Fibroblast of lung (primary cell): ENCODE results near the gene ZSCAN22. TPM values are rescaled to one million over a fixed set of nuclear protein-coding genes. Genes with fewer than 3 reads are reported as not detected.

ENCODE experiments used
- DNase-seq, 2 donors: peaks; one replicate each; pipeline versions ENCODE4 v3.0.0 to v3.0.0-alpha.2; 2010; ENCODE audit warnings: low read depth in 2 of 2
- H2AFZ ChIP-seq: 2 replicates; pipeline ENCODE4 v1.5.1; 2012; ENCODE audit warnings: low read length, control low read depth, inconsistent platforms
- H3K27ac ChIP-seq: 2 replicates; pipeline ENCODE4 v1.5.1; 2011; ENCODE audit warnings: low read length, control low read depth; ENCODE audit not compliant: insufficient read depth
- H3K27me3 ChIP-seq: 2 replicates; pipeline ENCODE4 v1.5.1; 2011; ENCODE audit warnings: mild to moderate bottlenecking, low read length; ENCODE audit not compliant: control insufficient read depth, insufficient read depth
- H3K36me3 ChIP-seq: 2 replicates; pipeline ENCODE4 v1.5.1; 2011; ENCODE audit warnings: low read length; ENCODE audit not compliant: control insufficient read depth, insufficient read depth
- H3K4me1 ChIP-seq: 2 replicates; pipeline ENCODE4 v1.5.1; 2011; ENCODE audit warnings: low read length; ENCODE audit not compliant: control insufficient read depth, insufficient read depth; ENCODE audit errors: extremely low read depth
- H3K4me2 ChIP-seq: 2 replicates; pipeline ENCODE4 v1.5.1; 2011; ENCODE audit warnings: low read length, control low read depth; ENCODE audit not compliant: insufficient read depth; ENCODE audit errors: extremely low read depth
- H3K4me3 ChIP-seq, 4 experiments: fragments of 200-600 bp in 1 of 4; sonication (generic) in 1 of 4; replicated peaks in 1 of 4; 2 replicates each; pipeline ENCODE4 v1.5.1; 2011 to 2016; ENCODE audit warnings: low read length in 4 of 4, low read depth in 3 of 4, mild to moderate bottlenecking in 3 of 4, control low read depth in 2 of 4, inconsistent platforms in 1 of 4, mixed read lengths in 1 of 4; ENCODE audit not compliant: insufficient read depth in 1 of 4; ENCODE audit errors: control extremely low read depth in 1 of 4
- H3K79me2 ChIP-seq: 2 replicates; pipeline ENCODE4 v1.5.1; 2012; ENCODE audit warnings: mild to moderate bottlenecking, low read length, inconsistent platforms; ENCODE audit not compliant: control insufficient read depth, insufficient read depth
- H3K9ac ChIP-seq: 2 replicates; pipeline ENCODE4 v1.5.1; 2011; ENCODE audit warnings: mild to moderate bottlenecking, low read length, control low read depth; ENCODE audit not compliant: insufficient read depth
- H3K9me3 ChIP-seq: 2 replicates; pipeline ENCODE4 v1.5.1; 2012; ENCODE audit warnings: low read depth, low read length; ENCODE audit not compliant: control insufficient read depth, insufficient read depth
- H4K20me1 ChIP-seq: 2 replicates; pipeline ENCODE4 v1.5.1; 2011; ENCODE audit warnings: low read length; ENCODE audit not compliant: control insufficient read depth, insufficient read depth; ENCODE audit errors: extremely low read depth
- EZH2 ChIP-seq: IDR thresholded peaks from 2 replicates; pipeline ENCODE4 v1.5.1; 2012; ENCODE audit warnings: low read length, control low read depth, mild to moderate bottlenecking; ENCODE audit errors: missing control alignments
- polyA plus RNA-seq, 2 donors: library from polyadenylated mRNA; depleted of rRNA in 1 of 2; stranded (reverse) in 1 of 2; unstranded in 1 of 2; fragments of >200 nt; gene quantifications; 2 replicates each; pipeline ENCODE4 v1.2.1, GENCODE V29; 2011 to 2012; ENCODE audit warnings: missing spikeins in 1 of 2
- total RNA-seq: library from RNA; depleted of rRNA; stranded (reverse); fragments of >200 nt; gene quantifications from 2 replicates; pipeline ENCODE4 v1.2.1, GENCODE V29; 2014
- TF ChIP-seq, protein P1 (sequence below), 2 donors: IDR thresholded peaks in 1 of 2; conservative IDR thresholded peaks in 1 of 2; 1 replicate in 1 of 2; 2 replicates in 1 of 2; pipeline ENCODE4 v1.5.1; 2011 to 2012; ENCODE audit warnings: low read length in 2 of 2, control low read depth in 1 of 2, inconsistent platforms in 1 of 2, low read depth in 1 of 2, mild to moderate bottlenecking in 1 of 2

ZSCAN22 gene
- total and polyA plus RNA-seq, 2 donors (not counting 1 experiment from before 2014, with no cell fraction given) = 2.8 to 3.0 TPM

DNA sequence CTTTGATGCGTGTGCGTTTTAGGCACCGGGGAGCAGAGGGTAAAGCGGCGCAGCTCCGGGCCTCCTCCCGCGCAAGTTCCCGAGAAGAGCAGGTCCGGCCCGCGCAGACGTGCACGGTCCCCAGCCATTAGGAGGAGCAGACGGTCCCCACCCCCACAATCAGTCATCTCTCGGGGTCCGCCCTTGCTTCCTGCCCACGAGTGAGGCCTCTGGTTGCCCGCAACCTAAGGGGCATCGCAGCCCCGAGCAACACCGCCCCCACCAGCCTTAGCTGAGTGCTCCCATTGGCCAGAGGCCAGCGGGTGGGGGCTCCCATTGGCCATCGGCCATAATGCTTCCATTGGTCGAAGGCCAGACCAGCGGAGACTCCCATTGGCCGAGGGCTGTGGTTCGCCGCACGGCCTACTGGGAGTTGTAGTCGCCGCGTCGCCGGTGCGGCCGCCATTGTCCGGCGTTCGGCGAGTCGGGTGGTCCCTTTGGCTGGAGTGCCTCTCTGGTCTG, 48.2 kb upstream of the ZSCAN22 start, which contains the start of gene ZNF8:
Gene ZNF8 (plus strand): TSS at position 415 of the 501 bp plus-strand sequence. CDS start 127 bp downstream, outside the sequence.
- no peaks in the 10 kb centered on the region for H3K9me3 ChIP-seq
- peaks cover 29% of the 10 kb centered on the region for H3K79me2 ChIP-seq

DNA sequence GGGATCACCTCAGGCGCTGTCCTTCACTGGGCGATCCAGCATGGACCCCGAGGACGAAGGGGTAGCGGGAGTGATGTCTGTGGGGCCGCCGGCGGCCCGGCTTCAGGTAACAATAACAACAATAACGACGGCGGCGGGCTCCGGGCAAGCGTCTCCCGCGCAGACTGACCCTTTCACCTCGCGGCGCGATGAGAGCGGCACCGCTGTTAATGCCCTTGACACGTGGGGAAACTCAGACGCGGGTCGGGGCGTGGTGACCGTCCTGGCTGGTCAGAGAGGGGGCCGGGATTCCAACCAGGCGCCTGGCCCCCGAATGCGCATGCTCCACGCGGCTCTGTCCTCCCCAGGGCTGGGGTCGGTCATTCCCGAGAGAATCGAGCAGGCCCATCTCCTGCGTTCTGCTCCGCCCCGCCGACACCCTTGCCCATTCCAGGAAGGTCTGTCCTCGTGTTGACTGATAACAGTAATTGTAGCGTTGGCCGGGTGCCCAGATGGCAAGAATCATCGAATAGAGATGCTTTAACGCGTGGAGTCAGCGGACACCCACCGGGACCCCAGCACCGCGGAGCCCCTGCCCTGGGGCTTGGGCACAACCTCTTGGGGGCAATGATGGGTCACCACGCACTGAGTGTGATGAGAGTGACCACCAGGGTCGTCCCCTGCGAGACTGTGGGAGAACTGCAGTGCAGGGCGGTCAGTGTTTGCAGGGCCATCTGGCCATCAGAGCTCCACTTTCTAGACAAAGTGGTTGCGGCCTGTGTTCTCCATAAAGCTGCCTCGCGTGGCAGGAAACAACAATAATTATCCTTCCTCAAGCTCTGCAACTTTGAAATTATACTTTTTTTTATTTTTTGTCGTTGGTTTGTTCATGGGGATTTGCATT, 47.5 kb upstream of the ZSCAN22 start:
- Histone ChIP-seq H3K4me1 (no peaks in the 10 kb centered on the region), H3K27ac (peak overlapping the region; percentile 90), H3K9me3 (no peaks in the 10 kb centered on the region), H3K4me2 (peak overlapping the region; percentile 94), H4K20me1 (no peaks in the 10 kb centered on the region), H2AFZ (peak overlapping the region; percentile 90), H3K36me3 (peaks cover 2% of the 10 kb centered on the region), H3K79me2 (peaks cover 29% of the 10 kb centered on the region), H3K4me3 (peak overlapping the region; percentile 81 to 94 (median 86)), H3K27me3 (no peaks in the 10 kb centered on the region), H3K9ac (peak overlapping the region; percentile 89)
- peak; percentile 66 to 78 for DNase-seq
- TF ChIP-seq EZH2 = no peak
- TF ChIP-seq, protein P1, sequence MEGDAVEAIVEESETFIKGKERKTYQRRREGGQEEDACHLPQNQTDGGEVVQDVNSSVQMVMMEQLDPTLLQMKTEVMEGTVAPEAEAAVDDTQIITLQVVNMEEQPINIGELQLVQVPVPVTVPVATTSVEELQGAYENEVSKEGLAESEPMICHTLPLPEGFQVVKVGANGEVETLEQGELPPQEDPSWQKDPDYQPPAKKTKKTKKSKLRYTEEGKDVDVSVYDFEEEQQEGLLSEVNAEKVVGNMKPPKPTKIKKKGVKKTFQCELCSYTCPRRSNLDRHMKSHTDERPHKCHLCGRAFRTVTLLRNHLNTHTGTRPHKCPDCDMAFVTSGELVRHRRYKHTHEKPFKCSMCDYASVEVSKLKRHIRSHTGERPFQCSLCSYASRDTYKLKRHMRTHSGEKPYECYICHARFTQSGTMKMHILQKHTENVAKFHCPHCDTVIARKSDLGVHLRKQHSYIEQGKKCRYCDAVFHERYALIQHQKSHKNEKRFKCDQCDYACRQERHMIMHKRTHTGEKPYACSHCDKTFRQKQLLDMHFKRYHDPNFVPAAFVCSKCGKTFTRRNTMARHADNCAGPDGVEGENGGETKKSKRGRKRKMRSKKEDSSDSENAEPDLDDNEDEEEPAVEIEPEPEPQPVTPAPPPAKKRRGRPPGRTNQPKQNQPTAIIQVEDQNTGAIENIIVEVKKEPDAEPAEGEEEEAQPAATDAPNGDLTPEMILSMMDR (conservative IDR thresholded peaks at IDR 0.05 in 1 of 2, IDR thresholded peaks at IDR 0.05 in 1 of 2; ENCODE audit: low read depth in 1 of 2, low read length in 2 of 2) = no peak

More for the DNA sequence above, 48.2 kb upstream of the ZSCAN22 start, which contains the start of gene ZNF8:
- H2AFZ ChIP-seq = peak within 1 kb of the TSS; percentile 90
- peak within 1 kb of the TSS; percentile 89 for H3K9ac ChIP-seq
- peaks cover 2% of the 10 kb centered on the region for H3K36me3 ChIP-seq
- H4K20me1 ChIP-seq = no peaks in the 10 kb centered on the region
- H3K4me3 ChIP-seq = peak within 1 kb of the TSS; percentile 81 to 94 (median 86)
- H3K4me1 ChIP-seq = no peaks in the 10 kb centered on the region
- peak within 1 kb of the TSS; percentile 90 for H3K27ac ChIP-seq
- no peaks in the 10 kb centered on the region for H3K27me3 ChIP-seq
- H3K4me2 ChIP-seq = peak within 1 kb of the TSS; percentile 94
- peak; percentile 98 for DNase-seq
- TF ChIP-seq, protein P1 (conservative IDR thresholded peaks at IDR 0.05 in 1 of 2, IDR thresholded peaks at IDR 0.05 in 1 of 2; ENCODE audit: low read depth in 1 of 2, low read length in 2 of 2) = peak in 1 of 2 donors; percentile 9
- no peak for TF ChIP-seq EZH2

DNA sequence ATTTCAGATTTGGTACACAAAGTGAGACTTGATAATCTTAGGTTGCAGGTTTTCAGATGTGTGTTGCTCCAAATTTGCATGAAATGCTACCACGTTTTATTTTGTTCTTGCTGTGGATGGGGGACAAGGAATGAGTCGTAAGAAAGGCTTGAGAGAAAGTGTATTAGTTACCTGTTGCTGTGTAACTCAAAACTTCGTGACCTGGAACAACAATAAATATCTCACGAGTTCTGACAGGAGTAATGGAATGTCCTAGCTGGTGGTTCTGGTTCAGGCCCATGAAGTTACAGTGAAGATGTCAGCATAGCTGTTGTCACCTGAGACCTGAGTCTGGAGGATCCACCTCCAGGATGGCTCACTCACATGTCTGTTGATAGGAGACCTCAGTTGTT, 46.9 kb upstream of the ZSCAN22 start:
- Histone ChIP-seq H3K4me1 (no peaks in the 10 kb centered on the region), H2AFZ (no peak overlapping the region), H3K79me2 (peaks cover 29% of the 10 kb centered on the region), H3K4me2 (peak overlapping the region; percentile 94), H4K20me1 (no peaks in the 10 kb centered on the region), H3K27me3 (no peaks in the 10 kb centered on the region), H3K9ac (no peak overlapping the region), H3K36me3 (peaks cover 2% of the 10 kb centered on the region), H3K27ac (no peak overlapping the region), H3K9me3 (no peaks in the 10 kb centered on the region), H3K4me3 (peak overlapping the region; percentile 81 to 94 (median 86))
- no peak for DNase-seq
- TF ChIP-seq, protein P1 (conservative IDR thresholded peaks at IDR 0.05 in 1 of 2, IDR thresholded peaks at IDR 0.05 in 1 of 2; ENCODE audit: low read depth in 1 of 2, low read length in 2 of 2) = no peak
- no peak for TF ChIP-seq EZH2
